Endometrial microvascular endothelial cells (primary cell): Measurements from ENCODE around the gene NALCN. TPM values are rescaled to one million over a fixed set of nuclear protein-coding genes. Genes with fewer than 3 reads are reported as not detected.

Experiments used
- in situ Hi-C: cut with HindIII; loops from 2 replicates; pipeline ENCODE4 v1.10.0; 2017; ENCODE audit warnings: low sequenced_read_pairs, low pct_unique_long_range_greater_than_20kb; ENCODE audit errors: inconsistent ontology term
- total RNA-seq: library from RNA; depleted of rRNA; stranded (reverse); fragments of >200 nt; gene quantifications from one replicate; pipeline ENCODE4 v1.2.3, GENCODE V29; 2015; ENCODE audit errors: inconsistent ontology term

NALCN gene
- total RNA-seq, 1 donor from 2014 or later = 5.9 TPM

- in situ Hi-C loops = no loop called here
Measured at GRCh38 chr13:101098873-101099272, 317.4 kb downstream of the NALCN start.

- in situ Hi-C loops = no loop called here
Measured at GRCh38 chr13:101092985-101093384, 323.3 kb downstream of the NALCN start.

GRCh38 chr13:101090287-101090686 is 326.0 kb downstream of the NALCN start:
- in situ Hi-C loops = no loop called here

GRCh38 chr13:101085551-101085950 is 330.8 kb downstream of the NALCN start:
- in situ Hi-C loops = no loop called here

GRCh38 chr13:101082441-101082840 is 333.9 kb downstream of the NALCN start:
- in situ Hi-C loops = no loop called here

GRCh38 chr13:101080616-101081015 is 335.7 kb downstream of the NALCN start:
- in situ Hi-C loops = no loop called here

GRCh38 chr13:101065329-101065728 is 351.0 kb downstream of the NALCN start:
- in situ Hi-C loops = no loop called here

GRCh38 chr13:101059793-101060192 is 356.5 kb downstream of the NALCN start:
- in situ Hi-C loops = no loop called here

- in situ Hi-C loops = no loop called here
Measured at GRCh38 chr13:101058841-101059240, 357.5 kb downstream of the NALCN start.

GRCh38 chr13:101053301-101054093 is 362.8 kb downstream of the NALCN start:
- in situ Hi-C loops = no loop called here

- in situ Hi-C loops = no loop called here
Measured at GRCh38 chr13:101049166-101049850, 367.0 kb downstream of the NALCN start.

GRCh38 chr13:101036546-101036945 is 379.8 kb downstream of the NALCN start:
- in situ Hi-C loops = no loop called here

GRCh38 chr13:101035119-101035620 is 381.1 kb downstream of the NALCN start:
- in situ Hi-C loops = no loop called here

- in situ Hi-C loops = no loop called here
Measured at GRCh38 chr13:101026736-101027398, 389.4 kb downstream of the NALCN start.

GRCh38 chr13:101026328-101026727 is 390.0 kb downstream of the NALCN start:
- in situ Hi-C loops = no loop called here

- in situ Hi-C loops = no loop called here
Measured at GRCh38 chr13:101025925-101026324, 390.4 kb downstream of the NALCN start.

GRCh38 chr13:101025519-101025918 is 390.8 kb downstream of the NALCN start:
- in situ Hi-C loops = no loop called here

GRCh38 chr13:101019126-101019525 is 397.2 kb downstream of the NALCN start:
- in situ Hi-C loops = no loop called here

GRCh38 chr13:101018720-101019119 is 397.6 kb downstream of the NALCN start:
- in situ Hi-C loops = no loop called here
